MM.1S (cell line): Measurements from ENCODE around the gene AHCYL2.

ENCODE experiments used
- EZH2 ChIP-seq: fragments of 300-600 bp; sonication (generic); optimal IDR thresholded peaks from 2 replicates; pipeline ENCODE3; 2017; ENCODE audit warnings: low read depth, mild to moderate bottlenecking, antibody characterized with exemption, low read length, mixed read lengths
- EZH2phosphoT487 ChIP-seq: fragments of 300-600 bp; sonication (generic); IDR thresholded peaks from 2 replicates; pipeline ENCODE4 v1.6.1; 2018; ENCODE audit warnings: antibody characterized with exemption, low read length
- TF ChIP-seq, protein P1 (sequence below): fragments of 300-600 bp; sonication (generic); IDR thresholded peaks from 2 replicates; pipeline ENCODE4 v1.5.1; 2016; ENCODE audit warnings: antibody characterized with exemption, low read length, mixed read lengths

DNA sequence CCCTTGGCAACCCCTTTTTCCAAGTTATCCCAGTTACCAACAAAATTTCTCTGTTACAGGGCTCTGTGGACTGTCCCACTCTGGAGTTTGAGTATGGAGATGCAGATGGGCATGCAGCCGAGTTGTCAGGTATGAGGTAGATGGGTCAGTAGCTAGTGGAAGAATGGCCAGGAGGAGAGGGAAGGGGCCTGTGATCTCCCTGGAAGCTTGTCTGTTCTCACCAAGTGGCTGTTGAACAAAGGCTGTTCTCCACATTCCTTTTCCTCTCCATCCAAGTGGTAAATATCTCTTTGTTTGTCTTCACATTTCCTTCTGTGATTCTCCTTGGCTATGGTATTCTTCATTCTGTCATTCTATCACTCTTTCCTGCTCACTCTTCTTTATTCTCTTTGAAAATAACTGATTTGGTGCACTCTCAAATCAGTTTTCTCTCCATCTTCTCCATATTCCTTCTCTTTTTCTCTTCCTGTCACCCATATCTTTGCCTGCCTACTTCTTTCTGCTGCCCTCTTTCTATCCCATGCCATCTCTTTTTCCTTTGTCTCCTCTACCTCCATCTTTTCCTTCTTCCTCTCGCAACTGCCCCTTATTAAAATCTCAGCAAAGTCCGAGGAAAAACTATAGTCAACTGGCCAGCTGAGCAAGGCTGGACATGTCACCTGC, 215.3 kb downstream of the AHCYL2 start:
- TF ChIP-seq, protein P1, sequence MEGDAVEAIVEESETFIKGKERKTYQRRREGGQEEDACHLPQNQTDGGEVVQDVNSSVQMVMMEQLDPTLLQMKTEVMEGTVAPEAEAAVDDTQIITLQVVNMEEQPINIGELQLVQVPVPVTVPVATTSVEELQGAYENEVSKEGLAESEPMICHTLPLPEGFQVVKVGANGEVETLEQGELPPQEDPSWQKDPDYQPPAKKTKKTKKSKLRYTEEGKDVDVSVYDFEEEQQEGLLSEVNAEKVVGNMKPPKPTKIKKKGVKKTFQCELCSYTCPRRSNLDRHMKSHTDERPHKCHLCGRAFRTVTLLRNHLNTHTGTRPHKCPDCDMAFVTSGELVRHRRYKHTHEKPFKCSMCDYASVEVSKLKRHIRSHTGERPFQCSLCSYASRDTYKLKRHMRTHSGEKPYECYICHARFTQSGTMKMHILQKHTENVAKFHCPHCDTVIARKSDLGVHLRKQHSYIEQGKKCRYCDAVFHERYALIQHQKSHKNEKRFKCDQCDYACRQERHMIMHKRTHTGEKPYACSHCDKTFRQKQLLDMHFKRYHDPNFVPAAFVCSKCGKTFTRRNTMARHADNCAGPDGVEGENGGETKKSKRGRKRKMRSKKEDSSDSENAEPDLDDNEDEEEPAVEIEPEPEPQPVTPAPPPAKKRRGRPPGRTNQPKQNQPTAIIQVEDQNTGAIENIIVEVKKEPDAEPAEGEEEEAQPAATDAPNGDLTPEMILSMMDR = no peak
- TF ChIP-seq EZH2phosphoT487 (no peak), EZH2 (no peak)
